Jurkat, Clone E6-1 (cell line): Measurements from ENCODE around the gene KDM2A.
"Not testable (repeated sequence)": the region's sequence is repeated elsewhere in the genome, so short reads cannot be mapped to it uniquely, and the experiment has no call there.

Experiments used
- DNase-seq: peaks from one replicate; pipeline ENCODE4 v3.0.0-alpha.2; 2011; ENCODE audit warnings: low read depth, low spot score
- H3K4me3 ChIP-seq: 2 replicates; pipeline ENCODE4 v1.5.1; 2011; ENCODE audit warnings: mild to moderate bottlenecking, low read length, control low read depth, moderate library complexity

KDM2A gene

GRCh38 chr11:67211656-67212436 is 92.8 kb downstream of the KDM2A start:
- no peak overlapping the region for H3K4me3 ChIP-seq
- DNase-seq: no peak

- no peak overlapping the region for H3K4me3 ChIP-seq
- peak; percentile 25 for DNase-seq
These were observed 94.1 kb downstream of the KDM2A start for GRCh38 chr11:67213178-67213621.

DNA sequence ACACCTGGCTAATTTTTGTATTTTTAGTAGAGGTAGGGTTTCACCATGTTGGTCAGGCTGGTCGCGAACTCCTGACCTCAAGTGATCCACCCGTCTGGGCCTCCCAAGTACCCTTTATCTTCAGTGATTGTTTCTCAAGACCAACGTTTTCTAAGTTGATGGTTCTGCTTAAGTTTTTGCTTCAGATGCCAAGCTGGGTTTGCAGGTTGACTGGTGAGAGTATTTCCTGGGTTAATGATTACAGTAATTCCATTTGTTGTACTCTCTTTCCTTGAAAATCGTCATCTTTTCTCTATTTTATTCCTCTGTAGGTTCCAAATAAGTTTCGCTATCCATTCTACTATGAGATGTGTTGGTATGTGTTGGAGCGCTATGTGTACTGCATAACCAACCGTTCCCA is 108.7 kb downstream of the KDM2A start:
- no peak overlapping the region for H3K4me3 ChIP-seq

DNA sequence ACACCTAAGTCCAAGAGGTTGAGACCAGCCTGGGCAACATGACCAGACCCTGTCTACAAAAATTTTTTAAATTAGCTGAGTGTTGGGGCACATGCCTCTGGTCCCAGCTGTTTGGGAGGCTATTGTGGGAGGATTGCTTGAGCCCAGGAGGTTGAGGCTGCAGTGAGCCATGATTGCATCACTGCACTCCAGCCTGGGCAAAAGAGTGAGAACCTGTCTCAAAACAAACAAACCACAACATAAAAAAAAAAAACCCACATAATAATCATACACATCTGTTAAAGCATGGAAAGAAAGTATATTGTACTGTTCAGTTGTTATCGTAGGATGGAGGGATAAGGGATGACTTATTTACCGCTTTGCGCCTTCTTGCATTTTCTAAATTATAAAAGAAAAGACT is 111.3 kb downstream of the KDM2A start:
- H3K4me3 ChIP-seq: no peak overlapping the region
- no peak for DNase-seq

More for the DNA sequence above, 108.7 kb downstream of the KDM2A start:
- no peak for DNase-seq

DNA sequence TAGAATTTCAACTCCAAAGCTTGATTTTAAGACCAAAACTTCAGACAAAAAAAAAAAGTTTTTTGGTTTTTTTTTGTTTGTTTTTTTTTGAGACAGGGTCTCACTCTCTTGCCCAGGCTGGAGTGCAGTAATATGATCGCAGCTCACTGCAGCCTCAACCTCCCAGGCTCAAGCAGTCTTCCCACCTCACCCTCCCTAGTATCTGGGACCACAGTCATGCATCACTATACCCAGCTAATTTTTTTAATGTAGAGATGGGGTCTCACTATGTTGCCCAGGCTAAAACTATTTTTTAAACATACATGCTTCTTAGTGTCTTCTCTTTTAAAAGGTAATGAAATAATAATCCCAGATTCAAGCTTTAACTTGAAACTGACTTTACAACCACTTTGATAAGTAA is 111.8 kb downstream of the KDM2A start:
- DNase-seq: no peak
- no peak overlapping the region for H3K4me3 ChIP-seq

DNA sequence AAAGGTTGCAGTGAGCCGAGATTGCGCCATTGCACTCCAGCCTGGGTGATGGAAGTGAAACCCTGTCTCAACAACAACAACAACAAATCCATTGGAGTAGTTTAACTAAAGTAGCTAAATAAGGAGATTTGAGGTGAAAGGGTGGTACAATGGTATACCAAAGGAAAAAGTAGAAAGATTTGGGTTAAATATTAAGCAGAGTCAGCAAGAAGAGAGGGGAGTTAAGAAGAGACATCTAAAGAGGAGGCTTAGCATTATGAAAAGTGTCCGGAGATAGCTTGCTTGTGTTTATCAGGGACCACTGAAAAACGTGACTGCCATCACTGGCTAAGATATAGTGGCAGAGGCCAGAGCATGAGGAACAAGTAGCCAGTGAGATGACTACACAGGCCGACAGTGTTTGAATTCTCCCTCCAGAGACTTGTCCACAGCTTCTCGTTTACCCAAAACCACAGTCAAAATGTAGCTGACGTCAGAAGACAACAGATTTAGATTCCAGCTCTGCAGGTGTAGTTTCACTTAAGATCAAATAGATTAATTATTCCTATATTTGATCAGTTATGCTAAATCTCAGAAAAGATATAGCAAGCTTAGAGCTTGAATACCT is 114.6 kb downstream of the KDM2A start:
- no peak for DNase-seq
- no peak overlapping the region for H3K4me3 ChIP-seq

GRCh38 chr11:67234571-67234970 is 115.5 kb downstream of the KDM2A start:
- not testable (repeated sequence) for DNase-seq, H3K4me3 ChIP-seq

- DNase-seq: no peak
- H3K4me3 ChIP-seq: no peak overlapping the region
These were observed 118.5 kb downstream of the KDM2A start for GRCh38 chr11:67237574-67237973.

- peak overlapping the region; percentile 82 for H3K4me3 ChIP-seq
- no peak for DNase-seq
These were observed 120.1 kb downstream of the KDM2A start for GRCh38 chr11:67238894-67239782.

DNA sequence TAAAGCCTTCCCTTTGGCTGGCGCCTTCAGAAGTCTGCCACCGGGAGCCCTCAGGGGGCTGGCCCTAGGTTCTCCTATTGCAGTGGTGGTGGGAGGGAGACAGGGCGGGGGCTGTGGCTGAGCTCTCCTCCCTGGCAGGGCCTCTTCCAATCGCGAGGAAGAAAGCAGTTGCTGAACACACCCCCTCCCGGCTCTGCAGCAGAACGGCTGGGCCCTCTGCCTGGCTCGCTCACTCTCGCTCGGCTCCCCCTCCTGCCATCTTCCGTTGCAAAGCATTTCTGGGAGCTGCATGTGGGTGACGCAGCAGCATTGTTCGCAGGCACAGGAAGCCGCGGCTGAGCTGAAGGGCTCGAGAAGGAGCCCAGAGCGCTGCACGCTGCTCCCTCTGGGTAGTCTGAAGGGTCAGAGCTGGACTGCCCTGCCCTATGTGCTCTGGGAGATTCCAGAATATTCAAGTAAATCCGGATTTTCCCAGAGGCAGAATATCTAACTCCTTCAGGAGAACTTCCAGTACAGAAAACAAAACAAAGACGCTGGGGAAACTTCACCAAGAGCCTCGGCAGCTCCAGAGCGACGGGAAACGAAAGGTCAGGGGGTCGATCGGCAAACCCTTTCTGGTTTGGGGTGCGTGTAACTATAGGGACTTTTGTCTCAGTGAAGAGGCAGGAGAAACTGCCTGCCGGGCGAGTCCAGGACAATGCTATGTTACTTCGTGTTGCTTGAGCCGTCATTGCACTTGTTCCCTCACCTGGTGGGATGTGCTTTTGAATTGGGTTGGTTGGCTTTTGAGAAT is 120.9 kb downstream of the KDM2A start:
- DNase-seq: peak; percentile 98
- peak overlapping the region; percentile 82 for H3K4me3 ChIP-seq

GRCh38 chr11:67240576-67241389 is 121.7 kb downstream of the KDM2A start:
- H3K4me3 ChIP-seq: peak overlapping the region; percentile 82
- DNase-seq: peak; percentile 48

GRCh38 chr11:67242548-67242947 is 123.5 kb downstream of the KDM2A start:
- DNase-seq: no peak
- no peak overlapping the region for H3K4me3 ChIP-seq

DNA sequence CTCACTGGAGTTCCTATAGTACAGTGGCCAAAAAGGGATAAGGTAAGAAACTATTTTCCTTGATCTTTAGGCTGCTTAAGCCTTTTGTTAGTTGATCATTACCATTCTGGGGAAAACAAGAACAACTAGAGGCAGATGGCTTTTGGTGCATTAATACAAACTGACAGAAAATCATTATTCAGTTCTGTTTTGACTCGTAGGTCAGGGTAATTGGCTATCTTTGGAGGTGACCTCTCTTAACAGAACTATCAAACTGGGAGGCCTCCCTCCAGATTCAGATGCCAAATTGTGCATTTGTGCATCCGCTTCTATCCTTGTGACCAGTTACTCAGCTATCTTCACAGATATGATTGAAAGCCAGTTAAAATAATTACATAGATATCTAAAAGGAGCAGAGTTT is 124.0 kb downstream of the KDM2A start:
- H3K4me3 ChIP-seq: no peak overlapping the region
- DNase-seq: no peak

- no peak overlapping the region for H3K4me3 ChIP-seq
- DNase-seq: no peak
These were observed 126.0 kb downstream of the KDM2A start for GRCh38 chr11:67245046-67245445.

- no peak for DNase-seq
- H3K4me3 ChIP-seq: no peak overlapping the region
These were observed 129.0 kb downstream of the KDM2A start for GRCh38 chr11:67247946-67248550.

DNA sequence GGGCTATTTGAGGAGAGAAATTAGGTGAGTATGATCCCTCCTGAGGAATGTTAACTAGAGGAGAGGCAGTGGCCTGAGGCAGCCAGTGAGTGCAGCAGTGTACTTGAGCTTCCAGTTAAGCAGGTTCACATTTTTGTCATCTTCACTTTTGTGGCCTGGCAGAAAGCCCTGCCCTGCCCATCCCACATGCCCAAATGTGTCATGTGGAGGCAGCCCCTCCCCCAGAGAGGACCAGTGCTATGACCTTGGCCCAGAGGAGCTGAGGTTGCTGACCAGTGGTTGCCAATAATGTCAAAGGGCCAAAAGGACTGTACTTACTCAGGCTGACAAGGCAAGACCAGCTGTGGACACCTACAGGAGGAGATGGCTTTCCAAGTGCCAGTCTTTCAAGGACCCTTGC is 129.6 kb downstream of the KDM2A start:
- no peak overlapping the region for H3K4me3 ChIP-seq
- DNase-seq: no peak

- no peak for DNase-seq
These were observed 131.3 kb downstream of the KDM2A start for GRCh38 chr11:67250059-67251043.

More at GRCh38 chr11:67250059-67251043, 131.3 kb downstream of the KDM2A start:
- no peak overlapping the region for H3K4me3 ChIP-seq
